Measurements from ENCODE around the gene FLRT1. TPM values are rescaled to one million over a fixed set of nuclear protein-coding genes. Genes with fewer than 3 reads are reported as not detected.
A peak's percentile ranks its signal among the peaks of the same experiment; 100 is the strongest.

The FLRT1 gene
- total RNA-seq, 4 donors from 2014 or later, result not detected

GRCh38 chr11:64060861-64061444 lies 25.2 kb downstream of the FLRT1 start:
- TF ChIP-seq, protein P1, sequence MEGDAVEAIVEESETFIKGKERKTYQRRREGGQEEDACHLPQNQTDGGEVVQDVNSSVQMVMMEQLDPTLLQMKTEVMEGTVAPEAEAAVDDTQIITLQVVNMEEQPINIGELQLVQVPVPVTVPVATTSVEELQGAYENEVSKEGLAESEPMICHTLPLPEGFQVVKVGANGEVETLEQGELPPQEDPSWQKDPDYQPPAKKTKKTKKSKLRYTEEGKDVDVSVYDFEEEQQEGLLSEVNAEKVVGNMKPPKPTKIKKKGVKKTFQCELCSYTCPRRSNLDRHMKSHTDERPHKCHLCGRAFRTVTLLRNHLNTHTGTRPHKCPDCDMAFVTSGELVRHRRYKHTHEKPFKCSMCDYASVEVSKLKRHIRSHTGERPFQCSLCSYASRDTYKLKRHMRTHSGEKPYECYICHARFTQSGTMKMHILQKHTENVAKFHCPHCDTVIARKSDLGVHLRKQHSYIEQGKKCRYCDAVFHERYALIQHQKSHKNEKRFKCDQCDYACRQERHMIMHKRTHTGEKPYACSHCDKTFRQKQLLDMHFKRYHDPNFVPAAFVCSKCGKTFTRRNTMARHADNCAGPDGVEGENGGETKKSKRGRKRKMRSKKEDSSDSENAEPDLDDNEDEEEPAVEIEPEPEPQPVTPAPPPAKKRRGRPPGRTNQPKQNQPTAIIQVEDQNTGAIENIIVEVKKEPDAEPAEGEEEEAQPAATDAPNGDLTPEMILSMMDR (IDR thresholded peaks at IDR 0.05), result no peak
- DNase-seq (ENCODE audit: low spot score), result peak; percentile 30
- ATAC-seq (ENCODE audit: low FRiP score), result no peak

DNA sequence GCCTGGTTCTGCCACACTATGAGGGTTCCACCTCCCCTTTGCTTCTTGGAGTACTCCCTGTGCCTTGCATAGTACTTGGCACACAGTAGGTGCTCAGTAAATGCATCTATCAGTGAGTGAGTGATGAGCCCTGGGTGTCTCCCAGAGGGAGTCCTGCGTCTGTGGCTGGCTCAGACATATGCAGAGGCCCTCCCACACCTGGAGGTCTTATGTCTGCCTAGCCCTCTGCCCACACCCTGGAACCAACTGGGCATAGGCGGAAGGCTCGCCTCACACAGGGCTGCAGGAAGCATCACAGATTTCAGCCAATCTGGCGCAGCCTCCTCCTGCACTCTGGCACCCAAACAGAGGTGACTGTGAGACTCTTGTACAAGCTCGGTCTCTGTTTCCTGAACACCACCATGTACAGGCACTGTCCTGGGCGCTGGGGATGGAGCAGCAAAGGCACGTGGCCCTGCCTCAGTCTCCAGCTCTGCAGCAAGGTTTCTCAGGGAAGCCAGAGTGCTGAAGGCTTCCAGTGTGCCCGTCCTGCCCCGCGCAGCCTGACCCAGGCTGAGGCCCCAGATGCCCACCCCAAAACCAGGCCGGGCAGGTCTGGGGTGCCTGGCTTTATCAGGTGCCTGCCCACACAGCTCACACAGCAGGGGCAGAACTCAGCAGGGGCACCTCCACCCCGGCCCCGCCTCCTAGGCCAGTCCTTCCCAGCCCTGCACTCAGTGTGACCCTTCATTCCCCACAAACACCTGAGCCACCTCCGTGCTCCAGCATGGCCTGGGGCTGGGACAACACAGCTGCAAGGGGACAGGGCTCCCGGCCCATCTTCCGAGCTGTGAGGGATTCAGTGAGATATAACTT lies 26.7 kb downstream of the FLRT1 start:
- TF ChIP-seq, protein P1 (IDR thresholded peaks at IDR 0.05), result no peak
- no peak for DNase-seq (ENCODE audit: low spot score)
- no peak for ATAC-seq (ENCODE audit: low FRiP score)

GRCh38 chr11:64063777-64064176 lies 28.0 kb downstream of the FLRT1 start:
- ATAC-seq (ENCODE audit: low FRiP score), result no peak

DNA sequence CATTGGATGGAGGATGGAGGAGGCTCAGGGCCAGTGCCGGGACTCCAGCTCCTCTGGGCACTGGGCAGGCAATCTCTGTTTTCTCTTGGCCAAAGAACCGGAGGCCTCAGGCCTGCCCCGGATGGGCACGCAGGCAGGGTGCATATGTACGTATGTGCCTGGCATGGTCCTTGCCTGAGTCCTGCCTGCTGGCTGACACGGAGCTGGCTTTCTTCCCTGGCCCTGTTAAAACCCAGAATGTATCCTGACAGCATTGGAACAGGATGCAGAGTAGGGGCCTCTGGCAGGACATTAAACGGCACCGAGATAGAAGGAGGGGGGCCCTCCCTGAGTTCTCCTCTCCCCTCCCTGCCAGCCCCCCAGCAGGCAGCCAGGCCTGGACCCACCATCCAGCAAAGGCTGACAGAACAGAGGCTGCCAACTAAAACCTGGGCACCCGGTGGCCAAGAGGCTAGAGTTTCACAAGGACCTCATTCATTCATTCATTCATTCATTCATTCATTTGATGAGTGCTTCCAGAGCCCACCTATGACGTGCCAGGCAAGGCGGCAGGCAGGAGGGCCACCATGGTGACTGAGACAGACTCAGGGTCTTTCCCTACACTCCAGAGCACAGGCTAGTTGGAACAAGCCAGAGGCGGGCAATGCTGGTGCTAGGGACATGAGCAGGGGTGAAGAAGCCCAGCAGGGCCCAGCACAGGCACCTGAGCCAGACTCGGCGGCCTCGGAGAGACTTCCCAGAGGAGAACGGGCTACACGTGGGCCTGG lies 28.8 kb downstream of the FLRT1 start:
- DNase-seq (ENCODE audit: low spot score) (no peak), ATAC-seq (ENCODE audit: low FRiP score) (no peak)
- TF ChIP-seq, protein P1 (IDR thresholded peaks at IDR 0.05), result no peak

More at GRCh38 chr11:64063777-64064176, 28.0 kb downstream of the FLRT1 start:
- no peak for DNase-seq (ENCODE audit: low spot score)
- TF ChIP-seq, protein P1 (IDR thresholded peaks at IDR 0.05), result no peak

- TF ChIP-seq, protein P1 (IDR thresholded peaks at IDR 0.05), result no peak
- DNase-seq (ENCODE audit: low spot score), result no peak
- ATAC-seq (ENCODE audit: low FRiP score), result no peak
Observed at GRCh38 chr11:64065141-64065465, 29.4 kb downstream of the FLRT1 start.

- DNase-seq (ENCODE audit: low spot score), result no peak
- TF ChIP-seq, protein P1 (IDR thresholded peaks at IDR 0.05), result no peak
- ATAC-seq (ENCODE audit: low FRiP score), result no peak
Observed at GRCh38 chr11:64065712-64066111, 30.0 kb downstream of the FLRT1 start.

All from omental fat pad (tissue), 4 donors.